Stimulated activated CD8-positive, alpha-beta memory T cell treated with anti-CD3 and anti-CD28 coated beads, Interleukin-15, amount 100 ng/mL, for 1 hour (primary cell): ENCODE results near the gene CTSW.
"Not testable (repeated sequence)": the region's sequence is repeated elsewhere in the genome, so short reads cannot be mapped to it uniquely, and the experiment has no call there.

Experiments used
- DNase-seq: peaks from one replicate; pipeline ENCODE4 v3.0.0-alpha.2; 2020; ENCODE audit warnings: low read depth

Gene CTSW

GRCh38 chr11:65879617-65880016, at the start of gene CTSW:
Gene CTSW, plus strand, starts transcription at chr11:65879837. Its CDS starts 18 bp downstream, at chr11:65879855.
- no peak for DNase-seq

- not testable (repeated sequence) for DNase-seq
Observed at GRCh38 chr11:65832231-65832630, 47.4 kb upstream of the CTSW start.

- peak; percentile 91 for DNase-seq
Observed at GRCh38 chr11:65833297-65834030, 46.2 kb upstream of the CTSW start, which contains the start of gene SNX32. Gene SNX32, plus strand, starts transcription at chr11:65833963. Its CDS starts 103 bp downstream, at chr11:65834066.

- DNase-seq: no peak
Observed at GRCh38 chr11:65834202-65834601, 45.4 kb upstream of the CTSW start.

- no peak for DNase-seq
Observed at GRCh38 chr11:65842144-65842543, 37.5 kb upstream of the CTSW start.

- DNase-seq: no peak
Observed at GRCh38 chr11:65843811-65844210, 35.8 kb upstream of the CTSW start.

- no peak for DNase-seq
Observed at GRCh38 chr11:65844231-65844872, 35.3 kb upstream of the CTSW start.

GRCh38 chr11:65847746-65848145, 31.9 kb upstream of the CTSW start:
- DNase-seq: no peak

GRCh38 chr11:65848693-65849092, 30.9 kb upstream of the CTSW start:
- not testable (repeated sequence) for DNase-seq

- no peak for DNase-seq
Observed at GRCh38 chr11:65849366-65849765, 30.3 kb upstream of the CTSW start.

- DNase-seq: no peak
Observed at GRCh38 chr11:65849771-65850216, 29.8 kb upstream of the CTSW start.

GRCh38 chr11:65850217-65851082, 29.2 kb upstream of the CTSW start:
- DNase-seq: no peak

- DNase-seq: no peak
Observed at GRCh38 chr11:65851083-65851579, 28.5 kb upstream of the CTSW start.

GRCh38 chr11:65851811-65852507, 27.7 kb upstream of the CTSW start:
- DNase-seq: no peak

GRCh38 chr11:65852508-65853245, 27.0 kb upstream of the CTSW start:
- no peak for DNase-seq

- DNase-seq: no peak
Observed at GRCh38 chr11:65853246-65853979, 26.2 kb upstream of the CTSW start.

GRCh38 chr11:65854161-65854592, 25.5 kb upstream of the CTSW start:
- DNase-seq: no peak

- DNase-seq: no peak
Observed at GRCh38 chr11:65854852-65855837, 24.5 kb upstream of the CTSW start.

GRCh38 chr11:65855927-65856363, 23.7 kb upstream of the CTSW start:
- no peak for DNase-seq
